Measurements from ENCODE around the gene MAPK9. TPM values are rescaled to one million over a fixed set of nuclear protein-coding genes. Genes with fewer than 3 reads are reported as not detected.

MAPK9 gene
- total RNA-seq, 6 experiments from 2014 or later, result 14.4 to 18.6 (median 15.6) TPM

- H3K9me3 ChIP-seq, result no peaks in the 10 kb centered on the region
- TF ChIP-seq CTCF (IDR thresholded peaks at IDR 0.05) (no peak), POLR2A (IDR thresholded peaks at IDR 0.05) (no peak)
- 77% methylated on average over 7 of the region's 10 CpGs for WGBS (ENCODE audit: insufficient coverage, low coverage, low lambda C conversion rate, missing lambda C conversion rate)
- H3K4me3 ChIP-seq, result no peak overlapping the region
- peaks cover 0 to 13% (median 0%) of the 10 kb centered on the region in 4 donors for H3K36me3 ChIP-seq
- no peaks in the 10 kb centered on the region for H3K4me1 ChIP-seq
- DNase-seq (no peak), ATAC-seq (no peak)
- no peaks in the 10 kb centered on the region for H3K27me3 ChIP-seq
- intact Hi-C loops (cut with DNase I), result no loop called here
- H3K27ac ChIP-seq, result no peak overlapping the region
These were observed 7.7 kb downstream of the MAPK9 start for GRCh38 chr5:180284149-180284548.

GRCh38 chr5:180283026-180283615 lies 8.8 kb downstream of the MAPK9 start:
- intact Hi-C loops (cut with DNase I), result no loop called here
- H3K4me1 ChIP-seq, result no peaks in the 10 kb centered on the region
- H3K27ac ChIP-seq, result no peak overlapping the region
- no peak overlapping the region for H3K4me3 ChIP-seq
- no CpG with 5 or more reads among the region's 10 CpGs for WGBS (ENCODE audit: insufficient coverage, low coverage, low lambda C conversion rate, missing lambda C conversion rate)
- no peaks in the 10 kb centered on the region for H3K9me3 ChIP-seq
- H3K27me3 ChIP-seq, result no peaks in the 10 kb centered on the region
- peaks cover 0 to 16% (median 1%) of the 10 kb centered on the region in 4 donors for H3K36me3 ChIP-seq
- no peak for ATAC-seq
- TF ChIP-seq CTCF (IDR thresholded peaks at IDR 0.05), result no peak
- TF ChIP-seq POLR2A (IDR thresholded peaks at IDR 0.05), result no peak
- no peak for DNase-seq

GRCh38 chr5:180282281-180282680 lies 9.6 kb downstream of the MAPK9 start:
- ATAC-seq, result no peak
- TF ChIP-seq CTCF (IDR thresholded peaks at IDR 0.05) (no peak), POLR2A (IDR thresholded peaks at IDR 0.05) (no peak)
- no peaks in the 10 kb centered on the region for H3K27me3 ChIP-seq
- peaks cover 0 to 19% (median 3%) of the 10 kb centered on the region in 4 donors for H3K36me3 ChIP-seq
- H3K4me3 ChIP-seq, result no peak overlapping the region
- H3K27ac ChIP-seq, result no peak overlapping the region
- H3K4me1 ChIP-seq, result no peaks in the 10 kb centered on the region
- intact Hi-C loops (cut with DNase I), result no loop called here
- H3K9me3 ChIP-seq, result no peaks in the 10 kb centered on the region
- 97% methylated on average over 6 of the region's 9 CpGs for WGBS (ENCODE audit: insufficient coverage, low coverage, low lambda C conversion rate, missing lambda C conversion rate)
- no peak for DNase-seq

GRCh38 chr5:180281706-180282105 lies 10.2 kb downstream of the MAPK9 start:
- TF ChIP-seq CTCF (IDR thresholded peaks at IDR 0.05), result no peak
- TF ChIP-seq POLR2A (IDR thresholded peaks at IDR 0.05), result no peak
- Histone ChIP-seq H3K4me1 (no peaks in the 10 kb centered on the region), H3K27me3 (no peaks in the 10 kb centered on the region), H3K36me3 (peaks cover 0 to 24% (median 3%) of the 10 kb centered on the region in 4 donors), H3K27ac (no peak overlapping the region), H3K4me3 (no peak overlapping the region), H3K9me3 (no peaks in the 10 kb centered on the region)
- intact Hi-C loops (cut with DNase I), result no loop called here
- ATAC-seq, result no peak
- no CpG with 5 or more reads among the region's 10 CpGs for WGBS (ENCODE audit: insufficient coverage, low coverage, low lambda C conversion rate, missing lambda C conversion rate)
- no peak for DNase-seq

Measured in right lobe of liver (tissue), 6 donors.